Measurements from ENCODE around the gene HOXA13. TPM values are rescaled to one million over a fixed set of nuclear protein-coding genes. Genes with fewer than 3 reads are reported as not detected.

Gene HOXA13
- not detected for total RNA-seq

GRCh38 chr7:27199849-27200760 is at the start of gene HOXA13:
HOXA13 (minus strand) TSS chr7:27200091; CDS start chr7:27200077, 14 bp downstream.

GRCh38 chr7:27242555-27243339 is 42.9 kb upstream of the HOXA13 start, which contains the start of gene EVX1:
EVX1 (plus strand) TSS chr7:27242802; CDS start chr7:27243031, 229 bp downstream.

GRCh38 chr7:27185013-27185853 is 14.7 kb downstream of the HOXA13 start, which contains the start of gene HOXA11:
HOXA11 (minus strand) TSS chr7:27185232; CDS start chr7:27185144, 88 bp downstream.

GRCh38 chr7:27173956-27174873 is 25.7 kb downstream of the HOXA13 start, which contains the start of gene HOXA10:
HOXA10 (minus strand) TSS chr7:27174320; CDS start chr7:27174306, 14 bp downstream.

GRCh38 chr7:27165089-27165995 is 34.5 kb downstream of the HOXA13 start, which contains the start of gene HOXA9:
HOXA9 (minus strand) TSS chr7:27165537; CDS start chr7:27165457, 80 bp downstream.

GRCh38 chr7:27156508-27156898 is 43.4 kb downstream of the HOXA13 start, which contains the start of gene HOXA7:
HOXA7 (minus strand) TSS chr7:27156675; CDS start chr7:27156545, 130 bp downstream.

DNA sequence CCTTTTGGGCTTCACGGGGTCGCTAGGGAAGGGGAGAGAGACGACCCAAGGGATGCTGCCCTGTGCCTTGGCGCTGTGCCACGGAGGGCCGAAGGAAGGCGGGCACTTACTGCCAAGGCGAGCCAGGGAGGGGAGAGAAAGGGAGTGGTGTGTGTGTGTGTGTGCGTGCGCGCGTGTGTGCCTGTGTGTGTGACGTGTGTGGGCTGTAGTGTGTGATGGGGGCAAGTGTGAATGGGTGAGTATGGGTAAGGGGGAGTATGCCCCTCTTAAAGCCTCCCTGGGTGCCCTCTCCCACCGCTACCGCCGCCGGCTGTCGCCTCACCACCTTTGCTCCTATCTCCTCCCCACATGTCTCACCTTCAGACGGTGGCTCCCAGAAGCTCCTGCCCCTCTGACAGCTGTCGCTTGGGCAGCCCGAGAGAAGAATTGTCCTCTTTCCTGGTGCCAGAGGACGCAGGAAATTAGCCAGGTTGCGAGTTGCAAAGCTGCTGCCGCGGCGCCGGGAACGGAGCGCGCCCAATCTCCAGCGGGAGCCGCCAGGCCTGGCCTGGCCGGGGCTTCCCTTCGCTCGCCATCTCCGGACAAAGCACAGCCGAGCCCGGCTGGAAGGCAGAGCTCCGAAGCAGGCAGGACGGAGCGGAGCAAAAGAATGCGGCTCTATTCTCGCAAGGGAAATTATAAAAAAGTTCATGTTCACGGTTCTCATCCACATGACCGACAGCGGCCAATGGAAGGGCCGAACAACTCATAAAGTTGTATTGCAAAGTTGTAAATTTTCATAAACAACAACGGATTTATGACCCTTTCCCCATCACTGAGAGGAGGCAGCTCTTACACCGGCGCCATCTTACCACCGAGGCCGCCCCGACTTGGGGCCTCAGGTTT is 47.7 kb downstream of the HOXA13 start, which contains the start of gene HOXA3:
HOXA3 (minus strand) TSS at position 653 of the 885 bp plus-strand sequence. CDS start 41,943 bp downstream, outside the sequence.

DNA sequence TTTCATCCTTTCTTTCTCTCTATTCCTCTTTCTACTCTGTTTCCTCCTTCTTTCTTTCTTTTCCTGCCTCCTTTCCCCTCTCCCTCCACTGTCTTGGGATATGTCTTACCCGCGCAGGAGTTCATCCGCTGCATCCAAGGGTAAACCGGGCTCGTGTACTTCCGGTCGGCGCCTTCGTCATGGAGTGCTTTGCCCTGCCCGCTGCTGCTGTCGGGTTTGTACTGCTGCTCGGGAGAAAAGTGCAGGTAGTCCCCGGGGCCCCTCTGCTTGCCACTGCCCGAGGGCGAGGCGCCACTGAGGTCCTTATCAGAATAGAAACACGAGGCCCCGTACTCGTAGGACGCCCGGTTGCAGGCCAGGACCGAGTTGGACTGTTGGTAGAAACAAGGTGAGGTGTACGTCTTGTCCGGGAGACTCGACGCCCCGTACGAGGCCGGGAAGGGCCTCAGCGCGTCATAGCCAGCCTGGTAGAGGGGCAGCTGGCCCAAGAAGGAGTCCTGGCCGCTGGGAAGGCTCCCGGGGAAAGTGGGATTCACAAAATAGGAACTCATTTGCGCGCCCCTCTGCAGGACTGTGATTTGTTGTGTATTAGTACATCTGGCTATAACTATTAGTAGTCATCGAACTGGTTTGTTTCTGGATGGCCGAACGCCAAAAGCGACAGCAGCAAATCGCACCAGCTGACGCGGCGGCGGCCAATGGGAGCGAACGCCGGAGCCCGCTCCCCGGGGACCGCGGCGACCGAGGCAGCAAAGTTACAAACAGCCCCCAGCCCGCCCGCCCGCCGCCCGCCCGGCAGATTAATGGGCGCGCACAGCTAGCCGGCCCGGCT is 52.5 kb downstream of the HOXA13 start, which contains the start of gene HOXA6:
HOXA6 (minus strand) TSS at position 576 of the 832 bp plus-strand sequence; CDS start at position 551, 25 bp downstream.

Small RNA genes within 50 kb of the gene (small RNA-seq; reads per million reads assigned to genes)
- gene AC004080.5 (ENCODE audit: low replicate concordance): not detected
- not detected for gene RF02140 (ENCODE audit: low replicate concordance)
- gene RF02141 (ENCODE audit: low replicate concordance): not detected

Other genes starting within 250 kb of the HOXA13 start
- 1.7 TPM for gene HOXA1, start 104.1 kb downstream of the HOXA13 start, total RNA-seq
- gene HOXA2, start 97.4 kb downstream of the HOXA13 start, total RNA-seq: 4.0 TPM
- gene HOXA4, start 69.3 kb downstream of the HOXA13 start, total RNA-seq: 3.7 TPM
- gene HOXA5, start 56.4 kb downstream of the HOXA13 start, total RNA-seq: 42.4 TPM
- 72.5 TPM for gene HOXA6, start 52.3 kb downstream of the HOXA13 start, total RNA-seq
- 77.4 TPM for gene HOXA3, start 47.5 kb downstream of the HOXA13 start, total RNA-seq
- gene HOXA7, start 43.4 kb downstream of the HOXA13 start, total RNA-seq: 10.2 TPM
- gene HOXA9, start 34.6 kb downstream of the HOXA13 start, total RNA-seq: 61.6 TPM
- gene HOXA10, start 25.8 kb downstream of the HOXA13 start, total RNA-seq: 98.8 TPM
- 25.5 TPM for gene HOXA11, start 14.9 kb downstream of the HOXA13 start, total RNA-seq
- not detected for gene EVX1, start 42.7 kb upstream of the HOXA13 start, total RNA-seq

Data from metanephros (tissue), 2 donors.